Panc1 (cell line): ENCODE data around the gene NPEPL1. TPM values are rescaled to one million over a fixed set of nuclear protein-coding genes. Genes with fewer than 3 reads are reported as not detected.

Experiments
- ATAC-seq: fragments of 200-7000 bp; cut with Tn5 transposase; 2 replicates; pipeline ENCODE4 v1.9.1; 2020; ENCODE audit warnings: mild to moderate bottlenecking, moderate library complexity
- BruUV-seq: library from RNA; stranded (reverse); fragments of 400-500 nt; replicated peaks from 2 replicates; lab custom pipeline; 2021; lab: Mats Ljungman, UMichigan
- CTCF ChIA-PET: fragments of 300-600 bp; sonication (Branson Sonifier 250); formaldehyde crosslinking; loops from one replicate; lab custom pipeline; 2022; ENCODE audit warnings: antibody characterized with exemption; lab: Charles Lee
- POLR2A ChIA-PET: fragments of 300-600 bp; sonication (Branson Sonifier 250); formaldehyde crosslinking; loops from one replicate; lab custom pipeline; 2022; ENCODE audit warnings: antibody characterized with exemption; lab: Charles Lee
- DNase-seq: peaks from one replicate; pipeline ENCODE4 v3.0.0-alpha.2; 2010; ENCODE audit warnings: low read depth, low spot score
- H3K27ac ChIP-seq: 2 replicates; pipeline ENCODE4 v1.5.1; 2011; ENCODE audit warnings: mild to moderate bottlenecking, low read length, inconsistent platforms
- H3K27me3 ChIP-seq: fragments of 200-500 bp; sonication (Bioruptor generic); 2 replicates; pipeline ENCODE4 v1.6.0; 2014; ENCODE audit warnings: low read length, inconsistent platforms; ENCODE audit not compliant: control insufficient read depth, insufficient read depth
- H3K36me3 ChIP-seq: fragments of 200-500 bp; sonication (Bioruptor generic); 2 replicates; pipeline ENCODE4 v1.5.1; 2014; ENCODE audit warnings: inconsistent platforms, mild to moderate bottlenecking, low read length, moderate library complexity; ENCODE audit not compliant: control insufficient read depth, insufficient read depth
- H3K4me1 ChIP-seq: 2 replicates; pipeline ENCODE4 v1.5.1; 2011; ENCODE audit warnings: inconsistent platforms, mild to moderate bottlenecking, low read length, moderate library complexity; ENCODE audit not compliant: control insufficient read depth, insufficient read depth
- H3K4me3 ChIP-seq, 2 experiments: 2 replicates each; pipeline ENCODE4 v1.5.1; 2011 to 2012; ENCODE audit warnings: low read depth in 2 of 2, low read length in 2 of 2, mild to moderate bottlenecking in 2 of 2, inconsistent platforms in 1 of 2, moderate library complexity in 1 of 2
- H3K9me3 ChIP-seq: fragments of 200-500 bp; sonication (Bioruptor generic); 2 replicates; pipeline ENCODE4 v1.5.1; 2014; ENCODE audit warnings: low read depth, mild to moderate bottlenecking, inconsistent platforms, low read length, moderate library complexity; ENCODE audit not compliant: control insufficient read depth, insufficient read depth
- POLR2AphosphoS5 ChIP-seq: IDR thresholded peaks from 2 replicates; pipeline ENCODE4 v1.6.1; 2012; ENCODE audit warnings: mild to moderate bottlenecking, low read depth, low read length, moderate library complexity
- SIN3A ChIP-seq: IDR thresholded peaks from 2 replicates; pipeline ENCODE4 v1.6.1; 2012; ENCODE audit warnings: low read depth, mild to moderate bottlenecking, low read length, moderate library complexity, borderline replicate concordance; ENCODE audit not compliant: insufficient read depth
- TCF7L2 ChIP-seq: IDR thresholded peaks from 2 replicates; pipeline ENCODE4 v1.6.1; 2011; ENCODE audit warnings: mild to moderate bottlenecking, low read depth, low read length, inconsistent platforms
- in situ Hi-C: cut with HindIII; loops from 2 replicates; pipeline ENCODE4 v1.10.0; 2016; ENCODE audit warnings: low sequenced_read_pairs, low pct_unique_long_range_greater_than_20kb
- intact Hi-C: fragments of 100-400 bp; cut with micrococcal nuclease; formaldehyde crosslinking; loops from one replicate; pipeline ENCODE4 v1.10.0; 2022; ENCODE audit not compliant: unreplicated experiment
- total RNA-seq: library from RNA; stranded (reverse); gene quantifications from one replicate; pipeline ENCODE4 v1.2.1, GENCODE V29; 2021; ENCODE audit not compliant: unreplicated experiment
- TF ChIP-seq, protein P1 (sequence below), 2 experiments: IDR thresholded peaks; 2 replicates each; pipeline ENCODE4 v1.6.1; 2011 to 2012; ENCODE audit warnings: low read depth in 2 of 2, control low read depth in 1 of 2, low read length in 1 of 2, mild to moderate bottlenecking in 1 of 2, moderate library complexity in 1 of 2; ENCODE audit not compliant: insufficient read depth in 1 of 2
- TF ChIP-seq, protein P2 (sequence below): fragments of 450-650 bp; IDR thresholded peaks from 2 replicates; pipeline ENCODE4 v1.5.1; 2017; ENCODE audit warnings: mild to moderate bottlenecking

The NPEPL1 gene
- total RNA-seq, 1 experiment from 2014 or later = 27.4 TPM

DNA sequence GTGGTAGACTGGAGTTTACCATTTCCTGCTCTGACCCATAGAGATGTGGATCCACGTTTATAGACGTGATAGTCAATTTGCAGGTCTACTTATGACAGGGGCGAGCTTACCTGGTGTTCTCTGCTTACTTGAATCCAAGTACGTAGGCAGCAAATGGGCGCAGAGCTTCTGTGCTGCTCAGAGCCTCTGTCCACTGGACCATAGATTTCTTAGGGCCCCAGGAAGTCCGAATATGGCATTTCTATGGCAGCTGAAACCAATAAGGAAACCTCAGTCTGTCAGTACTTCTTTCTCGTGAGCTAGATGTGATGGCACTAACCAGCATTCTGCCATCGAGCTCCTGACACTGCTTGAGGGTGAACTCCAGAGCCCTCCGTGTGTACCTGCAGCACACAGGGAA is 19.5 kb upstream of the NPEPL1 start:
- Histone ChIP-seq H3K36me3 (peaks cover 19% of the 10 kb centered on the region), H3K9me3 (no peaks in the 10 kb centered on the region), H3K4me3 (no peak overlapping the region), H3K27me3 (no peaks in the 10 kb centered on the region), H3K4me1 (no peaks in the 10 kb centered on the region), H3K27ac (no peak overlapping the region)
- BruUV-seq = no TSS peak
- in situ Hi-C loops = no loop called here
- intact Hi-C loops = no loop called here
- ChIA-PET CTCF (no interaction called here), POLR2A (no interaction called here)
- no peak for DNase-seq
- ATAC-seq = no peak
- TF ChIP-seq, protein P1, sequence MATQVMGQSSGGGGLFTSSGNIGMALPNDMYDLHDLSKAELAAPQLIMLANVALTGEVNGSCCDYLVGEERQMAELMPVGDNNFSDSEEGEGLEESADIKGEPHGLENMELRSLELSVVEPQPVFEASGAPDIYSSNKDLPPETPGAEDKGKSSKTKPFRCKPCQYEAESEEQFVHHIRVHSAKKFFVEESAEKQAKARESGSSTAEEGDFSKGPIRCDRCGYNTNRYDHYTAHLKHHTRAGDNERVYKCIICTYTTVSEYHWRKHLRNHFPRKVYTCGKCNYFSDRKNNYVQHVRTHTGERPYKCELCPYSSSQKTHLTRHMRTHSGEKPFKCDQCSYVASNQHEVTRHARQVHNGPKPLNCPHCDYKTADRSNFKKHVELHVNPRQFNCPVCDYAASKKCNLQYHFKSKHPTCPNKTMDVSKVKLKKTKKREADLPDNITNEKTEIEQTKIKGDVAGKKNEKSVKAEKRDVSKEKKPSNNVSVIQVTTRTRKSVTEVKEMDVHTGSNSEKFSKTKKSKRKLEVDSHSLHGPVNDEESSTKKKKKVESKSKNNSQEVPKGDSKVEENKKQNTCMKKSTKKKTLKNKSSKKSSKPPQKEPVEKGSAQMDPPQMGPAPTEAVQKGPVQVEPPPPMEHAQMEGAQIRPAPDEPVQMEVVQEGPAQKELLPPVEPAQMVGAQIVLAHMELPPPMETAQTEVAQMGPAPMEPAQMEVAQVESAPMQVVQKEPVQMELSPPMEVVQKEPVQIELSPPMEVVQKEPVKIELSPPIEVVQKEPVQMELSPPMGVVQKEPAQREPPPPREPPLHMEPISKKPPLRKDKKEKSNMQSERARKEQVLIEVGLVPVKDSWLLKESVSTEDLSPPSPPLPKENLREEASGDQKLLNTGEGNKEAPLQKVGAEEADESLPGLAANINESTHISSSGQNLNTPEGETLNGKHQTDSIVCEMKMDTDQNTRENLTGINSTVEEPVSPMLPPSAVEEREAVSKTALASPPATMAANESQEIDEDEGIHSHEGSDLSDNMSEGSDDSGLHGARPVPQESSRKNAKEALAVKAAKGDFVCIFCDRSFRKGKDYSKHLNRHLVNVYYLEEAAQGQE (IDR thresholded peaks at IDR 0.05; ENCODE audit: insufficient read depth in 1 of 2, low read depth in 2 of 2, low read length in 1 of 2) = no peak
- no peak for TF ChIP-seq POLR2AphosphoS5
- no peak for TF ChIP-seq TCF7L2

DNA sequence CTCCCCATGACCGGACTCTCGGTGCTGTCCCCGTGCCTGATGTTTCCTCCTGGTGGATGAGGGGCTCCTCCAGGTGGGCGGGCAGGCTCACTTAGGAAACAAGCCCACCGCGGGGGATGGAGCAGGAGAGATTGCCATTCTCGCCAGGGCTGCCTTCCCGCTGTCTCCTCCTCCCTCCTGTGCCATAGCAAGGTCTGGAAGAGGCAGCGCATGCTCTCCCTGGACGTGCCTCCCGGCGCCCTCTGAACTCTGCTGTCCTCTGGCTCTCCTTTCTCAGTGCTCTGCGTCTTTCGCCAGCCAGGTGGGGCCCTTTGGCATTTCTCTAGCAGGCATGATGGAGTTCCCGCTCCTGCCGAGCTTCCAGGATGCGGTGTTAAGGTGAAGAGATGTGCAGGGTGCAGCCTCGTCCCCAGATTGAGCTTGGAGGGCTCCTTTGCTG is 17.4 kb upstream of the NPEPL1 start:
- intact Hi-C loops = no loop called here
- Histone ChIP-seq H3K4me1 (no peaks in the 10 kb centered on the region), H3K4me3 (no peak overlapping the region), H3K27ac (no peak overlapping the region), H3K9me3 (no peaks in the 10 kb centered on the region), H3K36me3 (peaks cover 15% of the 10 kb centered on the region), H3K27me3 (no peaks in the 10 kb centered on the region)
- TF ChIP-seq TCF7L2 (no peak), POLR2AphosphoS5 (no peak), SIN3A (no peak)
- TF ChIP-seq, protein P1 (IDR thresholded peaks at IDR 0.05; ENCODE audit: insufficient read depth in 1 of 2, low read depth in 2 of 2, low read length in 1 of 2) = no peak
- TF ChIP-seq, protein P2, sequence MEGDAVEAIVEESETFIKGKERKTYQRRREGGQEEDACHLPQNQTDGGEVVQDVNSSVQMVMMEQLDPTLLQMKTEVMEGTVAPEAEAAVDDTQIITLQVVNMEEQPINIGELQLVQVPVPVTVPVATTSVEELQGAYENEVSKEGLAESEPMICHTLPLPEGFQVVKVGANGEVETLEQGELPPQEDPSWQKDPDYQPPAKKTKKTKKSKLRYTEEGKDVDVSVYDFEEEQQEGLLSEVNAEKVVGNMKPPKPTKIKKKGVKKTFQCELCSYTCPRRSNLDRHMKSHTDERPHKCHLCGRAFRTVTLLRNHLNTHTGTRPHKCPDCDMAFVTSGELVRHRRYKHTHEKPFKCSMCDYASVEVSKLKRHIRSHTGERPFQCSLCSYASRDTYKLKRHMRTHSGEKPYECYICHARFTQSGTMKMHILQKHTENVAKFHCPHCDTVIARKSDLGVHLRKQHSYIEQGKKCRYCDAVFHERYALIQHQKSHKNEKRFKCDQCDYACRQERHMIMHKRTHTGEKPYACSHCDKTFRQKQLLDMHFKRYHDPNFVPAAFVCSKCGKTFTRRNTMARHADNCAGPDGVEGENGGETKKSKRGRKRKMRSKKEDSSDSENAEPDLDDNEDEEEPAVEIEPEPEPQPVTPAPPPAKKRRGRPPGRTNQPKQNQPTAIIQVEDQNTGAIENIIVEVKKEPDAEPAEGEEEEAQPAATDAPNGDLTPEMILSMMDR = no peak
- POLR2A ChIA-PET = no interaction called here
- CTCF ChIA-PET = no interaction called here
- ATAC-seq (no peak), DNase-seq (no peak)
- BruUV-seq = no TSS peak
- in situ Hi-C loops = no loop called here
